NCI-H2196 (cell line): ENCODE data around the gene MCAT.
"Not testable (repeated sequence)": the region's sequence is repeated elsewhere in the genome, so short reads cannot be mapped to it uniquely, and the experiment has no call there.

Source experiments
- DNase-seq: peaks from one replicate; lab custom pipeline; 2025; ENCODE audit not compliant: unreplicated experiment; lab: John Stamatoyannopoulos, UW

Gene MCAT

DNA sequence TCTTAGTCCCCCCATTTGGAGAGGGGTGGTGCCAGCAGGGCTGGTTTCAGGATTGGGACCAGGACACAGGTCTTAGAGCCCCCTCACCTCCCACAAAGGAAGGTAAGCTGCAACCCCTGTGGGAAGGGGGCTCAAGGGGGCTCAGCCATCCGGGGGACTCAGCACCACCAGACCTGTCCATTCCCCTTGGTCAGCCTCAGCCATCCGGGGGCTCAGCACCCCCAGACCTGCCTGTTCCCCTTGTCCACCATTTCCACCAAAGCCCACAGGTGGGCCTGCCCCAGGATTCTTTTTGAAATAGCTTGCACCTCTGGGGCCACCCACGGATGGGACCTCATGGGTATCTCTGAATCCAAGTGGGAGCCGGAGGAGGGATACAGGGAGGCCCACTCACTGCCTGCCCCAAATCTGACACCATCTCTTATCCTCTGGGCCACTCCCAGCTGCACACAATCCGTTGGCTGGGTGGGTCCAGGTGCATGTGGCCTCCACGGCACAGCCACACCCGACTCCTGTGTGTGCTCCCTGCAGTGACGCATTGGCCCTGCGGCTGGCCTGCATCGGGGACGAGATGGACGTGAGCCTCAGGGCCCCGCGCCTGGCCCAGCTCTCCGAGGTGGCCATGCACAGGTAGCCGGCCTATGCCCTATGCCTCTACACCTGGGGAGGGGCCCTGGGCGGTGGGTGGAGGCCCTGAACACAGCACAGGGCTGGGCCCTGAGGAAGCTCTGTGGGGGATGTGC, 15.9 kb downstream of the MCAT start:
- no peak for DNase-seq

DNA sequence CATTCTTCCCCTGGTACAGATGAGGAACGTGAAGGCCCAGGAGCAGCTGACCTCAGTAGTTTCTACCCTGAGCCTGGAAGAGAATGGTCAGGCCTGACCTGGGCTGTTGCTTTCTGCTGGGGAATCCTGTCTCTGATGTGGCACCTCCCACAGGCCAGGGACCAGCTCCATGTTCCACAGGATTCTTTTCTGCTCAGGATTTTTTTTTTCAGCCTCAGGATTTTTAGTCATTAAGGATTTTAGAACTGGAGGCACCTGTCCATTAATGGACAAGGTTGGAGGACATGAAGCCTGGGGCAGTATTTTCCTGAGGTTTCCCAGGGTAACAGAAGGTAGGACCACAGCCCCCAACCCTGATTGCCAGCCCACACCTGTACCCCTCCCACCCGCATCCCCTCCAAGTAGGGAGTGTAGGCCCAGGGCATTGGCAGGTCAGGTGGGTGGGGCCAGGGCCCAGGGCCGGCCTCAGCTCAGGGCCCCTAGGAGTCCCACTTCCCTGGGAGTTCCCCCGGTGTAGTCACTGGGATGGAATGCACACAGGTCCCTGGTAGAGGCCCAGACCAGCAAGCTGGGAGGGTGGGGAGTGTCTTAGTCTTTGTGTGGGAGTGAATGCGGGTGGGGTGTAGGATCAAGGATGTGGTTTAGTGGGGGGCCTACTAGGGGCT, 16.6 kb downstream of the MCAT start:
- DNase-seq: no peak

DNA sequence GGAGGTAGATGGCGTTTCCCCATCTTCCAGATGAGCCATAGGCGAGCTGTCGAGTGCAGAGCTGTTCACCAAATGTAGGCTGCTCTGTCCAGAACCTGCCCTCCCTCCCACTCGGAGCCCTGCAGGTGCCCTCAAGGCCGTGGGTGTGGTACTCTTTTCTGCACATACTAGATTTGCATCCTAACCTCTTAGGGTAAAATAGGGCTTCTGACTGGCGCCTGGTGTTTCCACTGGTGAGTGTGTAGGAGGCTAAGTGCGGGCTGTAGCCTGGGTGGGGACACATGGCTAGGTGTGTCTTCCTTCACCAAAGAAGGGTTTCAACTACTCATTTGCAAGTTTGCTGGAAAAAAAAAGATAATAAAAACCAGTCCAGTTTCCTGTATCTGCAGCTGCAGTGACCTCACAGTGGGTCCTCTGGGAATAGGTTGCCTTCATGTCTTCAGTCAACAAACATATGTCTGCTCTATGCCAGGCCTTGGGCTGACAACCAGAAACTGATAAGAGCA, 24.2 kb downstream of the MCAT start:
- DNase-seq: no peak

DNA sequence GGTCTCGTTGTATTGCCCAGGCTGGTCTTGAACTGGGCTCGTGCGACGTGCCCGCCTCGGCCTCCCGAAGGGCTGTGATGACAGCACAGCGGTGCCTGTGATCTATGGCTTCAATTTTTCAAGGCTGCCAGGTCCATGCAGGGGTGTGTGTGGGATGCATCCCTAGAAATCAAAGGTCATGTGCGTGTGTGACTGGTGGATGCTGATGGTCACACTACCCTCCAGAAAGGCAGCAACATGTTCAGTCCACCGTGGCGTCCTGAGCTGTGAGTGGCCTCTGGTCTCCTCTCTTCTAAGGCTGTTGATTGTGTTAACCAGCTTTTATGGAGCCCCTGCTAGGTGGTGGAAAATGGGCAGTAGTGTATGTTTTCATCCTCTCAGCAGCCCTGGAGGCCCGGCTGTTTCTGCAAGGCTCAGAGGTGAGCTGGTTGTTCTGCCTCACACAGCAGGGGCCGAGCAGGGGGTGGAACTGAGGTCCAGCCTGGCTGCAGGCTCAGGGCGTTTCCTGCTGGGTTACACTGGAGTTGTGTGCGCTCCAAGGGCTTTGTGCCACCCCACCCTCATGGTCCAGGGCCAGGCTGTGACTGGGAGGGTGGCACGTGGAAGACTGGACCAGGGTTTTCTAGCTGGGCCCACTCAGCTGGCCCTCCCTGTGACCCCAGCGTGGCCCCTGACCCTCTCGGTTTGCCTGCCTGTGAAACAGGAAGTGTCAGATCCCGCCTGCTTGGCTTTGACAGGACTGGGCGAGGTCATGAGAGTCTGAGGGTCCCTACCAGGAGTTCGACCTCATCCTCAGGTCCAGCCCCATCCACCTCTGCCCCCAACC, 25.0 kb downstream of the MCAT start:
- no peak for DNase-seq

DNA sequence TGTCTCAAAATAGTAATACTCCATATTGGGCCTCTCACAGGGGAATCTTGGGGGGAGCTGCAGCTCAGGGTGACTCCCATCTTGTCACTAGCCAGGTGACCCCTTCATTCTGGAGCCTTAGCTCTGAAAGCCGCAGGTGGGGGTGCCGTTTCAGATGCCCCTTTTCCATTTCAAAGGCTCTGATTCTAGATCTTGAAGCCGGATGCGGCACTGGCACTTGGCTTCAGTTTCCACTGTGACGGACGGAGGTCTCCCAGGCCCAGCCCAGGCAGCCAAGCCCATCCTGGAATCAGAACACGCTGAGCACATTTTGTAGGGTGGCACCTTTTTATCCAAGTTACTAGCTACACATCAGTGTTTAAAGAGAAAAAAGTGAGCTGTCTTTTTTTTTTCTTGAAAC, 26.3 kb downstream of the MCAT start:
- DNase-seq: no peak

DNA sequence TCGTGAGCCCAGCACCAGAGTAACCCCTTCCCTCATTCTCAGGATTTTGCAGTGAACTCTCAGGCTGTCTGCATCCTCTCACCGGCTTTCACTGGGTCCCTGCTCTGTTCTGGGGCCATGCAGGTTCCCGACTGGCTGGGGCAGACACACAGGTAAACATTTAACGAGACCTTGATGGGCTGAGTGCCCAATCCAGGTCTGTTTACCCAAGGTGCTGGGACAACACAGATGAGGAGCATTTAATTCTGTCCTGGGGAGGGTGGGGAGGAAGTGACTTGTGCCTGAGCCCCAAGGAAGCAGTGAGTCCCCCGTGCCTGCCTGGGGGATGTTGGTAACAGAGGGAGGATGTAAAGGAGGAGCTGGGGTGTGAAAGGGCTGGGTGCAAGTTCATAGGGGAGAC, 28.2 kb downstream of the MCAT start:
- peak; percentile 72 for DNase-seq

DNA sequence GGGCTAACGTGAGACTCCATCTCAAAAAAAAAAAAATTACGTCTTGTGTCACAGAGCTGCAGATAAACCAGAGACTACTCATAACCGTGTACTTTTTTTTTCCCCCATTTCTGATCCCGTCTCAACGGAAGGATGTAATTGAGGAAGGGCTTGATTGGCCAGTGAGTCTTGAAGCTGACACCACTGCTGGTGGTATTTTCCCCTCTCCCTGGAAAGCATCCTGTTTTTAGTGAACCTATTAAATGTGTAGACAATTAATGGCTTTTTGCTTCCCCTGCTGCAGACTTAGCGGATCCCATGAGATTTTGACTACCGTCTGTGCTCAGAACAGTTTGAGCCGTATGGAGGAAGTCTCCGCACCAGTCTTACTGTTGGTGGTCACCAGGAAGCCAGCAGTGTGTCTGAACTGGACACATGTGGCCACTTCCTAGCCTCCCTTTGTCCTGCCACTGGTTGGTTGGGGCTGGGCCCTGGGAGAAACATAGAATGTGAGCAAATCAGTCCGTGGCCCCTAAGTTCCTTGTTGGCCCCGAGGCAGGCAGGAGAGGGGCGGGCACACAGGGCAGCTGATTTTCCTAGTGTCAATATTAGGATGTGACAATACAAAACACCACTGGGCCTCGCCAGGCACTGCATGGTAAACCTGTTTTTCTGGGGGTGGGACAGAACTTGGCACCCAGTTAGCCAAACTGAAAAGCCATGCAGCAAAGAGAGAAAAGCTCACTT, 29.5 kb downstream of the MCAT start:
- DNase-seq: peak; percentile 19

DNA sequence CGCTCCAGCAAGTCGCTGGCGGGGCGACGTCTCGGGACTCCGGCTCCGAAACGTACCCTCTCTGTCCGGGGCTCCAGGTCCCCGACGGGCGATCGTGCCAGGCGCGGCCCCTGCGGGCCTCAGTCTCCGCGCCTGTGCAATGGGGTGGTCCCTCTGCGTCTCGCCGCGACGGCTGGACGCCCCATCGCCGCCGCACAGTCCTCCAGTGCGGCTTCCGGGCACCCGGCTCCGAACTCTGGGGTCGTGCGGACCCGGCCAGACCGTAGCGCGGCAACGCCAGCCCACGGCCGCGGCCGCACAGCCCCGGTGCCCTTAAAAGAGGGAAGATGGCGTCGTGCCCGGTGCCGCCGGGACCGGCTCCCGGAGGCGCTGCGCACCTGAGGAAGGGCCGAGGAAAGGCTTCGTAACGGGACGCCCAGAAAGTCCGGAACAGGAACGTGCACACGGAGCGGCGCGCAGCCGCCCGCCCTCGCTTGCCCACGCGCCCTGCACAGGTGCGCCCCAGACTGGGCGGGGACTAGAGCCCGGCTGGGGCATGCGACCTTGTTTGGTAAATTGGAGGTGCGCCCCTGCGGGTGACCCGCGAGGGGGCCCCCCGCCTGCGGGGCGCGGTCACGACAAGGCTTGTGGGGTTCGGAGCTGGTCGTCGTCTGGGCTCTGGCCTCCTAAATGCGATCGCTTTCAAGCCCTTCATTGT, 32.1 kb downstream of the MCAT start:
- peak; percentile 44 for DNase-seq

DNA sequence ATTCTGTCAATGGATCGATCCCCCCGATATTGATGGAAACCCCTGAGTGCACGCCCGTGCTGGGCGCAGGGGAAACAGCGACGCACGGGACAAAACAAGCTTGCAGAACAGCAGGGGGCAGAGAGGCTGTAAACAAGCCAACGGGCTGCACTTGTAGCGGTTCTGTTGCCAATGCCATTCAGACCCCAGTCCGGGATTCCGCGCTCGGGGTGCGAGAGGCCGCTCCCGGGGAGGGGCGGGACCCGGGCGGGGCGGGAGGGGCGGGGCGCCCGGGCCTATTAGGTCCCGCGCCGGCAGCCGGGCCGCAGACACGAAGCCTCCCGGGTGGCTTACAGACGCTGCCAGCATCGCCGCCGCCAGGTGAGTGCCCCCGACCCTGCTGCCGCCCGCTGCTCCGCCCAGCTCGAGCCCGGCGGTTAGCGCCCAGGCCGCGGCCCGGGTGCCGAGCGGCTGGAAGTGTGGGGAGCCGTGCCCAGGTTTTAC, 32.7 kb downstream of the MCAT start, which contains the start of gene BIK:
Gene BIK (plus strand): TSS at position 307 of the 483 bp plus-strand sequence. CDS start 13,273 bp downstream, outside the sequence.
- peak; percentile 43 for DNase-seq

DNA sequence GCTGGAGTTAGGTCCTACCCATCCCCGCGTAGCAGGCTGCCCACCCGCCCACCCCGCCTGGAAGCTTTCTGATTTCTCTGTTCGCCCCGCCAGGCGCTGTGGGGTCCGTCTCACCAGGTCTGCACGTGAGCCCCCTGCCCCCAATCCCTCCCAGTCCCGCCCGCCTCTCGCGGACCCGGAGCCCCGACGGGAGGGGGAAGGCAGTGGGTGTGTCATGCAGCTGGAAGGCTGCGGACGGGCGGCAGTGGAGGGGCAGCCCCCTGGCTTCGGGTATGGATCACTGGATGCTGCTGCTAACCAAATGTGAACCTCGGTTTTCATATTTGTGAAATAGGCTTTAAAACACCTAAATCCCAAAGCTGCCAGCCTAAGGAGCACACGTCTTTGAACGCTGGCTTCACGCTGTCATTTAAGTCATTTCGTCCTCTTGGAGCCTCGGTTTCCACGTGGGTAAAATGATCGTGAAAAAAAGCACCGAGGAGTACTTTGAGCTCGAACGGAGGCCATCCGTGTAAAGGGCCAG, 33.2 kb downstream of the MCAT start:
- no peak for DNase-seq

DNA sequence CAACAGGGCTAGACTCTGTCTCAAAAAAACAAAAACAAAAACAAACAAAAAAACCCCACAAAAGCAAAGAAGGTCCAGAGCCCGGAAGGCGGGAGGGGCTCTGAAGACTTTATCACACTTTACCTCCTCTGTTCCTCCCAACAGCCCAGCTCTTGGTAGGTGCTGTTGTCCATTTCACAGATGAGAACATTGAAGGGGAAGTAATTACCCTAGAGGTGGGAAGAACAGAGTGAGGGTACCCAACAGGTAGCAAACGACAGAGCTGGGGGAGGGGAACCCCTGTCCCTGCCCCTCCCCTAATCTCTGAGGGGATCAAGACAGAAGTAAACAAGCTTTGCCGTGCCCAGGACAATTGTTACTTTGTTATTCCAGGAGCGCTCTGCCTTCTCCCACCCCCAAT, 33.7 kb downstream of the MCAT start:
- DNase-seq: no peak

DNA sequence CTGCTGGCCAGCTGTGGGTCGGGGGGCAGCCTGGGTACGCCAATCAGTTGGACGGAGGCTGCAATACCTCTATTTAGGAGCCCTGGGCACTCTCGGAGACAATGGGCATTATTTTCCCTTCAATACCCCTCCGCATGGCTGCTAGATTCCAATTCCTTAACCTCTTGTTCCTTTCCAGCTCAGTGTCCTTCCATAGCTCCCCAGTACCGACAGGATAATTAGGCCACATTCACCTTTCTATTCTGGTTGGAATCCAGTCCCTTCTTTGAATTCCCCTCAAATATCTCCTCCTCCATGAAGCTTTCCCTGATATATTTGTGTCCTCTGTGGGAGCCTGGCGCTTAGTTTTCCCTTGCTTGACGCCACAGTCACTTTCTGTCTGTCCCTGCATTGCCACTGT, 36.9 kb downstream of the MCAT start:
- no peak for DNase-seq

DNA sequence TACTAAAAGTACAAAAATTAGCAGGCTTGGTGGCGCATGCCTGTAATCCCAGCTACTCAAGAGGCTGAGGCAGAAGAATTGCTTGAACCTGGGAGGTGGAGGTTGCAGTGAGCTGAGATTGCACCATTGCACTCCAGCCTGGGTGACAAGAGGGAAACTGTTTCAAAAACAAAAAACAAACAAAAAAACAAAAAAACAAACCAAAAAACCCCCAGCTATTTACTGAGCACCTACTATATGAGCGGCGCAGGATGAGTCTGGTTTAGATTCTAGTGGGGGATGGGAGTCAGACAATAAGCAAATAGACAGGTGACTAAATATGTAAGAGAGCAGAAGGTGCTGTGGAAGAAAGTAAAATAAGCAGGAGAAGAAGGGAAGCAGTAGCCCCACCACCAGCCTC, 38.2 kb downstream of the MCAT start:
- not testable (repeated sequence) for DNase-seq

DNA sequence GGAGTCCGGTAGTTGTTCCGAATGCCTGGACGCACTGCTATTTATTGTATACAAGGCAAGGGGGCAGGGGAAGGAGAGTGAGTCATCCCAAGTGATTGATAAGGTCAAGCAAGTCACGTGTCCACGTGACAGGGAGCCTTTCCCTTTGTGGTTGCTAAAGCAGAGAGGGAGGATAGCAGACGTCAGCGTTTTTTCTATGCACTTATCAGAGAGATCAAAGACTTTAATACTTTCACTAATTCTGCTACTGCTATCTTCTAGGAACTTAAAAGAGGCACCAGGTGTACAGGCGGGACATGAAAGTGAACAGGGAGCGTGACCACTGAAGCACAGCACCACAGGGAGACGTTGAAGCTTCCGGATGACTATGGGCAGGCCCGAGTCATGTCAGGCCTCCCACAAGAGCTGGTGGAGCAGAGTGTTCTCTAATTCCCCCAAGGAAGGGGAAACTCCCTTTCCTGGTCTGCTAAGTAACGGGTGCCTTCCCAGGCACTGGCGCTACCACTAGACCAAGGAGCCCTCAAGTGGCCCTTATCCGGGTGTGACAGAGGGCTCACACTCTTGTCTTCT, 39.1 kb downstream of the MCAT start:
- not testable (repeated sequence) for DNase-seq

DNA sequence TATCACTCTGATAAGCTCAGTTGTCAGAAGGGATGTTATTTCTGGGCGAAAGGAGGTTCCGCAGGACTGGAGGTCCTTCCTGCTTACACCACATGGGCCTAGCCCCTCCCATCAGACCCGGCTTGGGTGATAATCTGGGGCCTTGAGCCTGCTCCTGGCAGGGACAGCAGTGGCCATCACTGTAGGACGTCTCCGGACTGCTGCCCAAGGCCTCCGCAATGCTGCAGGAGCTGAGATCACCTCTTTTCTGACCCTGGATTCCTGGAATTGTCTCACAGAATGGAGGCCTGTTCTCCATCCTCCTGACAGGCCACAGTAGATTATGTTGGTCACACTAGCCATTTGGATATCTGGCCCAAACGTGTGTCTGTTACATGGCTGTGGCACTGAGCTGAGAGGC, 41.9 kb downstream of the MCAT start:
- DNase-seq: no peak

DNA sequence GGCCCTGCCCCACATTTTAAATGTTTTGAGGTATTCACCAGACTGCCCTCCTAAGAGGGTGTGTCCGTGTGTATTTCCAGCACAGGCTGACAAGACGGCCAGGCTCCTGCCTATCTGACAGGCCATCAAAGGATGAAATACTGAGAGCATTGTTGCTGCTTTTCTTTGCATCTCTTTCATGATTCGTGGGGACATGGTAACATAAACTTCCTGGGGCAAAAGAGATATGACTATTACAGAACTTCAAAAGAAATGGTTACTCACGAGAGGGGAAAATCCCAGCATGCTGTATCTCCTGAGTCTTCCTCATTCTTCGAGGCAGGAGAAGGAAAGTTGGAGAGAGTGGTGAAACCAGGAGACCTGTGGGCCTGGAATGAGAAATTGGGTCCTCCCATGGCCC, 43.0 kb downstream of the MCAT start:
- no peak for DNase-seq

DNA sequence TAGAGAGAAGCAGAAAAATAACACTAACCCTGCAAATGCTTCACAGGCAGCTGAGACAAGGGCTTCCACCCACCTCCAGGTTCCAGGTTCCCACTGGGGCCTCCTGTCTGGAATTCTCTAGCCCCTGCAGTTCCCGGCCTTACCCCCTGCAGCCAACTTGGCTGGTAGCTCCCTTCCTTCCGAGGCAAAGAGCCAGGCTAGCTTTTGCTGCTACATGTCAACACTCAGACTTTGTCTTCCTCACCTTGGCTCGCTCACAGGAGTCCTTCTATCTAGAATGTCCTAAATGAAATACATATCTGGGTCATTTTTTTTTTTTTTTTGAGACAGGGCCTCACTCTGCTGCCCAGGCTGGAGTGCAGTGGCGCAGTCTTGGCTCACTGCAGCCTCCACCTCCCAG, 44.1 kb downstream of the MCAT start:
- DNase-seq: no peak

DNA sequence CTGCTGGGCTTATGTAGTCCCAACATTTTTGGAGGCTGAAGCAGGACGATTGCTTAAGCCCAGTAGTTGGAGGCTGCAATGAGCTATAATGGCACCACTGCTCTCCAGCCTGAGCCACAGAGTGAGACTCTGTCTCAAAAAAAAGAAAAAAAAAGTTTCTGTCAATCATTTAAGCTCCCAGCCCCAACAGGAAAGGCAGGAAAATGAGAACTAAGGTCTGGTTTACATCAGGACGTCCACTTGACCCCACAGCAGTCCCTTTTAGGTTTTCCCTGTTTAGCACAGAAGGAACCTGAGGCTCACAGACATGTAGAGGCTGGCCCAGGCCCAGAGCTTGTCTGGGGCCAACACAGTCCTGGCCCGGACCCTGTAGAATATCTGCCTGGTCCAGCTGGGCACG, 44.8 kb downstream of the MCAT start:
- DNase-seq: no peak

DNA sequence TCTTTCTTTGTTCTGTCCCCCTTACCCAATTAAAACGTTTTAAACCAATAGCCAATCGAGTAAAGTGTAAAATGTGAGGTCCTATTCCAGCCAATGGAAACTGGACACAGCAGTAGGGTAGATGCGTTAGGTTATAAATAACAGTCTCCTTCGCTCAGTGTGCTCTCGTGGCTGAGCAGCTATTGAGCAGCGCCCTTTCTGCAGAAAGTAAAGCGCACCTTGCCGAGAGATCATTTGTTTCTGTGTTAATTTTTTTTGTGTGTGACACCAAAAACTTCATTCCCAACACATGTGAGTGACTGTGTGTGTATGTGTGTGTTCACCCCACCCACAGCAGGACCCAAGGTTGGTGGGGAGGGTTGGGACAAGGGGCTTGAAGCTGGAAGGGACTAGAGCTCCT, 46.8 kb downstream of the MCAT start:
- no peak for DNase-seq

DNA sequence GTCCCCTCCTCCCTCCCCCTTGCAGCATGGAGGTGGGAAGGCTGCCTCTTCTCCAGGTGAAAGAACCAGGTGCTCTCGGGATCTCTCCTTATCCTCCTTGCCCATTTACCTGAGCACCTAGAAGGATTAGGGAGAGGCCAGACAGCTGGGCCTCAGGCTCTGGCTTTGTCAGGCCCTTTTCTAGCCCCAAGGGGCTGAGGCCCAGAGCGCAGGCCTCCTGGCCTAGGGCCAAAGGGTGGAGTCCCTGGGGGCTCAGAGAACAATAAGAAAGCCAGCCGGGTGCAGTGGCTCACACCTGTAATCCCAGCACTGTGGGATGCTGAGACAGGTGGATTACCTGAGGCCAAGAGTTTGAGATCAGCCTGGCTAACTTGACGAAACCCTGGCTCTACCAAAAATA, 48.6 kb downstream of the MCAT start:
- DNase-seq: no peak
